Activated CD8-positive, alpha-beta memory T cell treated with anti-CD3 and anti-CD28 coated beads for 1 hour (primary cell): ENCODE measurements around the gene ALKBH1.
"Not testable (repeated sequence)": the region's sequence is repeated elsewhere in the genome, so short reads cannot be mapped to it uniquely, and the experiment has no call there.

Experiments
- DNase-seq, 2 donors: peaks; one replicate each; pipeline ENCODE4 v3.0.0-alpha.2; 2020; ENCODE audit warnings: low read depth in 1 of 2; ENCODE audit errors: extremely low read depth in 1 of 2

ALKBH1 gene

GRCh38 chr14:77707724-77708408 lies at the start of gene ALKBH1, which contains the start of gene SLIRP:
Gene ALKBH1 (minus strand): TSS chr14:77708023. CDS start chr14:77708004, 19 bp downstream.
Gene SLIRP (plus strand): TSS chr14:77708103. CDS start chr14:77708112, 9 bp downstream.
- peak; percentile 57 to 77 for DNase-seq

- DNase-seq, result no peak
These were observed 45.1 kb upstream of the ALKBH1 start for GRCh38 chr14:77752799-77753516.

GRCh38 chr14:77752266-77752665 lies 44.4 kb upstream of the ALKBH1 start:
- no peak for DNase-seq

GRCh38 chr14:77747425-77747824 lies 39.6 kb upstream of the ALKBH1 start:
- DNase-seq, result not testable (repeated sequence)

- no peak for DNase-seq
These were observed 38.4 kb upstream of the ALKBH1 start for GRCh38 chr14:77746064-77746702.

GRCh38 chr14:77741438-77741837 lies 33.6 kb upstream of the ALKBH1 start:
- no peak for DNase-seq

GRCh38 chr14:77738559-77739250 lies 30.9 kb upstream of the ALKBH1 start:
- no peak for DNase-seq

GRCh38 chr14:77730976-77731497 lies 23.2 kb upstream of the ALKBH1 start:
- DNase-seq, result no peak

- no peak for DNase-seq
These were observed 14.5 kb upstream of the ALKBH1 start for GRCh38 chr14:77722301-77722700.

GRCh38 chr14:77721437-77721836 lies 13.6 kb upstream of the ALKBH1 start:
- no peak for DNase-seq

- no peak for DNase-seq
These were observed 9.9 kb upstream of the ALKBH1 start for GRCh38 chr14:77717608-77718305.

- no peak for DNase-seq
These were observed 7.1 kb upstream of the ALKBH1 start for GRCh38 chr14:77714926-77715325.

- DNase-seq, result no peak
These were observed 2.5 kb upstream of the ALKBH1 start for GRCh38 chr14:77710364-77710763.

GRCh38 chr14:77709412-77709811 lies 1.6 kb upstream of the ALKBH1 start:
- no peak for DNase-seq

- no peak for DNase-seq
These were observed 926 bp upstream of the ALKBH1 start for GRCh38 chr14:77708749-77709148.

- DNase-seq, result no peak
These were observed 484 bp downstream of the ALKBH1 start for GRCh38 chr14:77707355-77707723.

- no peak for DNase-seq
These were observed 16.6 kb downstream of the ALKBH1 start for GRCh38 chr14:77691259-77691658.

- no peak for DNase-seq
These were observed 25.7 kb downstream of the ALKBH1 start for GRCh38 chr14:77682158-77682553.

- no peak for DNase-seq
These were observed 26.3 kb downstream of the ALKBH1 start for GRCh38 chr14:77681196-77682157.
